Measurements from ENCODE around the gene INTS4.
"Not testable (repeated sequence)": the region's sequence is repeated elsewhere in the genome, so short reads cannot be mapped to it uniquely, and the experiment has no call there.

INTS4 gene

GRCh38 chr11:78025378-78025777 is 30.9 kb upstream of the INTS4 start:
- H3K4me3 ChIP-seq (ENCODE audit: low read depth, low read length) = no peak overlapping the region

GRCh38 chr11:78023426-78023825 is 29.0 kb upstream of the INTS4 start:
- peak overlapping the region; percentile 39 for H3K4me3 ChIP-seq (ENCODE audit: low read depth, low read length)

- H3K4me3 ChIP-seq (ENCODE audit: low read depth, low read length) = peak within 1 kb of the TSS; percentile 39
These were observed 28.2 kb upstream of the INTS4 start, which contains the start of gene KCTD14 for GRCh38 chr11:78022397-78023396. Gene KCTD14 (minus strand): TSS chr11:78023276. CDS start chr11:78023249, 27 bp downstream.

GRCh38 chr11:78021611-78022010 is 27.1 kb upstream of the INTS4 start:
- no peak overlapping the region for H3K4me3 ChIP-seq (ENCODE audit: low read depth, low read length)

- no peak overlapping the region for H3K4me3 ChIP-seq (ENCODE audit: low read depth, low read length)
These were observed 25.8 kb upstream of the INTS4 start for GRCh38 chr11:78020246-78020645.

- no peak overlapping the region for H3K4me3 ChIP-seq (ENCODE audit: low read depth, low read length)
These were observed 25.3 kb upstream of the INTS4 start for GRCh38 chr11:78019808-78020207.

GRCh38 chr11:78015878-78016277 is 21.4 kb upstream of the INTS4 start:
- H3K4me3 ChIP-seq (ENCODE audit: low read depth, low read length) = no peak overlapping the region

- not testable (repeated sequence) for H3K4me3 ChIP-seq (ENCODE audit: low read depth, low read length)
These were observed 20.6 kb upstream of the INTS4 start for GRCh38 chr11:78014937-78015520.

- no peak overlapping the region for H3K4me3 ChIP-seq (ENCODE audit: low read depth, low read length)
These were observed 16.8 kb upstream of the INTS4 start for GRCh38 chr11:78011301-78011700.

GRCh38 chr11:78010755-78011154 is 16.3 kb upstream of the INTS4 start:
- no peak overlapping the region for H3K4me3 ChIP-seq (ENCODE audit: low read depth, low read length)

GRCh38 chr11:78010304-78010703 is 15.8 kb upstream of the INTS4 start:
- H3K4me3 ChIP-seq (ENCODE audit: low read depth, low read length) = no peak overlapping the region

- no peak overlapping the region for H3K4me3 ChIP-seq (ENCODE audit: low read depth, low read length)
These were observed 14.6 kb upstream of the INTS4 start for GRCh38 chr11:78009062-78009461.

- no peak overlapping the region for H3K4me3 ChIP-seq (ENCODE audit: low read depth, low read length)
These were observed 5.7 kb upstream of the INTS4 start for GRCh38 chr11:78000193-78000592.

GRCh38 chr11:77999446-78000030 is 5.1 kb upstream of the INTS4 start:
- no peak overlapping the region for H3K4me3 ChIP-seq (ENCODE audit: low read depth, low read length)

- peak overlapping the region; percentile 94 for H3K4me3 ChIP-seq (ENCODE audit: low read depth, low read length)
These were observed 566 bp downstream of the INTS4 start for GRCh38 chr11:77993902-77994301.

- H3K4me3 ChIP-seq (ENCODE audit: low read depth, low read length) = no peak overlapping the region
These were observed 3.5 kb downstream of the INTS4 start for GRCh38 chr11:77990981-77991380.

GRCh38 chr11:77986456-77986855 is 8.0 kb downstream of the INTS4 start:
- H3K4me3 ChIP-seq (ENCODE audit: low read depth, low read length) = not testable (repeated sequence)

GRCh38 chr11:77981346-77981947 is 13.0 kb downstream of the INTS4 start:
- no peak overlapping the region for H3K4me3 ChIP-seq (ENCODE audit: low read depth, low read length)

- H3K4me3 ChIP-seq (ENCODE audit: low read depth, low read length) = no peak overlapping the region
These were observed 26.1 kb downstream of the INTS4 start for GRCh38 chr11:77968337-77968736.

- H3K4me3 ChIP-seq (ENCODE audit: low read depth, low read length) = no peak overlapping the region
These were observed 26.7 kb downstream of the INTS4 start for GRCh38 chr11:77967753-77968152.

GRCh38 chr11:77967121-77967520 is 27.3 kb downstream of the INTS4 start:
- no peak overlapping the region for H3K4me3 ChIP-seq (ENCODE audit: low read depth, low read length)

Measured in iPS-11a (cell line).